ENCODE results near the gene LURAP1L.

GRCh38 chr9:12813533-12813932 lies 38.7 kb downstream of the LURAP1L start:
- no peak for TF ChIP-seq CTCF (conservative IDR thresholded peaks at IDR 0.05 in 1 of 2, IDR thresholded peaks at IDR 0.05 in 1 of 2; ENCODE audit: low read depth in 1 of 2, low read length in 2 of 2)
- no peak for TF ChIP-seq EZH2 (IDR thresholded peaks at IDR 0.05; ENCODE audit: low read length, missing control alignments)
